Measurements from ENCODE around the gene RNF25. TPM values are rescaled to one million over a fixed set of nuclear protein-coding genes. Genes with fewer than 3 reads are reported as not detected.

RNF25 gene
- total and polyA plus RNA-seq, 2 experiments from 2014 or later, result 18.3 to 22.2 TPM

- H3K36me3 Mint-ChIP-seq (ENCODE audit: low read depth), result peaks cover 75% of the 10 kb centered on the region
- Histone ChIP-seq H3K4me3 (no peak overlapping the region), H3K9me2 (ENCODE audit: insufficient read depth) (no peaks in the 10 kb centered on the region), H2AFZ (no peak overlapping the region), H3K4me1 (ENCODE audit: insufficient read depth) (no peaks in the 10 kb centered on the region), H3K27me3 (ENCODE audit: insufficient read depth) (no peaks in the 10 kb centered on the region), H4K20me1 (replicated peaks; ENCODE audit: insufficient read depth) (peaks cover 18% of the 10 kb centered on the region), H3K79me2 (replicated peaks; ENCODE audit: insufficient read depth) (0 out of 2 replicates have a peak, but pooled peaks cover 7% of the 10 kb centered on the region), H3K27ac (ENCODE audit: low read depth) (no peak overlapping the region), H3K4me2 (no peak overlapping the region), H3F3A (replicated peaks; ENCODE audit: low read depth) (no peaks in the 10 kb centered on the region), H3K36me3 (ENCODE audit: insufficient read depth) (peaks cover 38% of the 10 kb centered on the region)
- H3K4me1 Mint-ChIP-seq, result no peaks in the 10 kb centered on the region
- TF ChIP-seq, protein P1, sequence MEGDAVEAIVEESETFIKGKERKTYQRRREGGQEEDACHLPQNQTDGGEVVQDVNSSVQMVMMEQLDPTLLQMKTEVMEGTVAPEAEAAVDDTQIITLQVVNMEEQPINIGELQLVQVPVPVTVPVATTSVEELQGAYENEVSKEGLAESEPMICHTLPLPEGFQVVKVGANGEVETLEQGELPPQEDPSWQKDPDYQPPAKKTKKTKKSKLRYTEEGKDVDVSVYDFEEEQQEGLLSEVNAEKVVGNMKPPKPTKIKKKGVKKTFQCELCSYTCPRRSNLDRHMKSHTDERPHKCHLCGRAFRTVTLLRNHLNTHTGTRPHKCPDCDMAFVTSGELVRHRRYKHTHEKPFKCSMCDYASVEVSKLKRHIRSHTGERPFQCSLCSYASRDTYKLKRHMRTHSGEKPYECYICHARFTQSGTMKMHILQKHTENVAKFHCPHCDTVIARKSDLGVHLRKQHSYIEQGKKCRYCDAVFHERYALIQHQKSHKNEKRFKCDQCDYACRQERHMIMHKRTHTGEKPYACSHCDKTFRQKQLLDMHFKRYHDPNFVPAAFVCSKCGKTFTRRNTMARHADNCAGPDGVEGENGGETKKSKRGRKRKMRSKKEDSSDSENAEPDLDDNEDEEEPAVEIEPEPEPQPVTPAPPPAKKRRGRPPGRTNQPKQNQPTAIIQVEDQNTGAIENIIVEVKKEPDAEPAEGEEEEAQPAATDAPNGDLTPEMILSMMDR (conservative IDR thresholded peaks at IDR 0.05; ENCODE audit: low read depth in 2 of 2), result no peak
- TF ChIP-seq ZNF114 (CRISPR knock-in tag; IDR thresholded peaks at IDR 0.05) (no peak), NANOG (IDR thresholded peaks at IDR 0.05; ENCODE audit: borderline replicate concordance) (no peak), EZH2phosphoT487 (IDR thresholded peaks at IDR 0.05; ENCODE audit: unreplicated experiment) (no peak), STAT1 (IDR thresholded peaks at IDR 0.05; ENCODE audit: unreplicated experiment) (no peak), ZNF462 (CRISPR knock-in tag; IDR thresholded peaks at IDR 0.05) (no peak), ZNF331 (CRISPR knock-in tag; IDR thresholded peaks at IDR 0.05; ENCODE audit: low read depth) (no peak), CREB1 (CRISPR knock-in tag; IDR thresholded peaks at IDR 0.05; ENCODE audit: low read depth) (no peak)
- TF ChIP-seq, protein P2, sequence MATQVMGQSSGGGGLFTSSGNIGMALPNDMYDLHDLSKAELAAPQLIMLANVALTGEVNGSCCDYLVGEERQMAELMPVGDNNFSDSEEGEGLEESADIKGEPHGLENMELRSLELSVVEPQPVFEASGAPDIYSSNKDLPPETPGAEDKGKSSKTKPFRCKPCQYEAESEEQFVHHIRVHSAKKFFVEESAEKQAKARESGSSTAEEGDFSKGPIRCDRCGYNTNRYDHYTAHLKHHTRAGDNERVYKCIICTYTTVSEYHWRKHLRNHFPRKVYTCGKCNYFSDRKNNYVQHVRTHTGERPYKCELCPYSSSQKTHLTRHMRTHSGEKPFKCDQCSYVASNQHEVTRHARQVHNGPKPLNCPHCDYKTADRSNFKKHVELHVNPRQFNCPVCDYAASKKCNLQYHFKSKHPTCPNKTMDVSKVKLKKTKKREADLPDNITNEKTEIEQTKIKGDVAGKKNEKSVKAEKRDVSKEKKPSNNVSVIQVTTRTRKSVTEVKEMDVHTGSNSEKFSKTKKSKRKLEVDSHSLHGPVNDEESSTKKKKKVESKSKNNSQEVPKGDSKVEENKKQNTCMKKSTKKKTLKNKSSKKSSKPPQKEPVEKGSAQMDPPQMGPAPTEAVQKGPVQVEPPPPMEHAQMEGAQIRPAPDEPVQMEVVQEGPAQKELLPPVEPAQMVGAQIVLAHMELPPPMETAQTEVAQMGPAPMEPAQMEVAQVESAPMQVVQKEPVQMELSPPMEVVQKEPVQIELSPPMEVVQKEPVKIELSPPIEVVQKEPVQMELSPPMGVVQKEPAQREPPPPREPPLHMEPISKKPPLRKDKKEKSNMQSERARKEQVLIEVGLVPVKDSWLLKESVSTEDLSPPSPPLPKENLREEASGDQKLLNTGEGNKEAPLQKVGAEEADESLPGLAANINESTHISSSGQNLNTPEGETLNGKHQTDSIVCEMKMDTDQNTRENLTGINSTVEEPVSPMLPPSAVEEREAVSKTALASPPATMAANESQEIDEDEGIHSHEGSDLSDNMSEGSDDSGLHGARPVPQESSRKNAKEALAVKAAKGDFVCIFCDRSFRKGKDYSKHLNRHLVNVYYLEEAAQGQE (IDR thresholded peaks at IDR 0.05; ENCODE audit: unreplicated experiment), result no peak
- no peak for ATAC-seq
- peaks cover 6% of the 10 kb centered on the region for H3K27me3 Mint-ChIP-seq (ENCODE audit: insufficient read depth, low read depth, poor library complexity)
- no peak overlapping the region for H3K4me3 Mint-ChIP-seq
- H3K27ac Mint-ChIP-seq, result no peak overlapping the region
- no peaks in the 10 kb centered on the region for H3K9me3 Mint-ChIP-seq
- DNase-seq (ENCODE audit: low spot score), result no peak
These were observed 26.7 kb downstream of the RNF25 start for GRCh38 chr2:218645126-218645525.

Data from GM23338 (cell line).